ENCODE results near the gene CECR2. TPM values are rescaled to one million over a fixed set of nuclear protein-coding genes. Genes with fewer than 3 reads are reported as not detected.
A peak's percentile ranks its signal among the peaks of the same experiment; 100 is the strongest.

CECR2 gene
- polyA plus RNA-seq, 1 donor from 2014 or later = 2.1 TPM

GRCh38 chr22:17501679-17502285, 132.5 kb downstream of the CECR2 start:
- no peaks in the 10 kb centered on the region for H4K20me1 ChIP-seq (ENCODE audit: insufficient read depth)
- no peak overlapping the region for H3K27ac ChIP-seq (ENCODE audit: low read length)
- H3K4me2 ChIP-seq (ENCODE audit: low read length) = no peak overlapping the region
- H3K27me3 ChIP-seq (ENCODE audit: insufficient read depth, low read depth, low read length) = no peaks in the 10 kb centered on the region
- no peaks in the 10 kb centered on the region for H3K36me3 ChIP-seq (ENCODE audit: insufficient read depth, low read length)
- H2AFZ ChIP-seq (ENCODE audit: low read depth, low read length) = no peak overlapping the region
- H3K79me2 ChIP-seq (replicated peaks; ENCODE audit: insufficient read depth, low read length) = no peaks in the 10 kb centered on the region
- H3K9me2 ChIP-seq (ENCODE audit: insufficient read depth, low read length) = no peaks in the 10 kb centered on the region
- H3F3A ChIP-seq (ENCODE audit: insufficient read depth, low read length, poor library complexity, severe bottlenecking) = no peaks in the 10 kb centered on the region
- no peak overlapping the region for H3K9ac ChIP-seq (ENCODE audit: low read length)
- no peak overlapping the region for H3K4me3 ChIP-seq (ENCODE audit: low read length)
- TF ChIP-seq SMC3 (conservative IDR thresholded peaks at IDR 0.05; ENCODE audit: poor library complexity) (peak; percentile 98), MXI1 (conservative IDR thresholded peaks at IDR 0.05; ENCODE audit: poor library complexity, severe bottlenecking) (no peak), CTCF (IDR thresholded peaks at IDR 0.05; ENCODE audit: poor library complexity, severe bottlenecking) (peak; percentile 90), RAD21 (conservative IDR thresholded peaks at IDR 0.05) (peak; percentile 97), EP300 (conservative IDR thresholded peaks at IDR 0.05; ENCODE audit: poor library complexity, severe bottlenecking) (no peak)
- H3K9me3 ChIP-seq (ENCODE audit: low read length) = no peaks in the 10 kb centered on the region

- no peak overlapping the region for H3K4me2 ChIP-seq (ENCODE audit: low read length)
- H4K20me1 ChIP-seq (ENCODE audit: insufficient read depth) = no peaks in the 10 kb centered on the region
- H3K9me3 ChIP-seq (ENCODE audit: low read length) = no peaks in the 10 kb centered on the region
- H3K27me3 ChIP-seq (ENCODE audit: insufficient read depth, low read depth, low read length) = no peaks in the 10 kb centered on the region
- no peaks in the 10 kb centered on the region for H3K36me3 ChIP-seq (ENCODE audit: insufficient read depth, low read length)
- H3K79me2 ChIP-seq (replicated peaks; ENCODE audit: insufficient read depth, low read length) = no peaks in the 10 kb centered on the region
- H3K9me2 ChIP-seq (ENCODE audit: insufficient read depth, low read length) = no peaks in the 10 kb centered on the region
- no peak overlapping the region for H2AFZ ChIP-seq (ENCODE audit: low read depth, low read length)
- no peaks in the 10 kb centered on the region for H3F3A ChIP-seq (ENCODE audit: insufficient read depth, low read length, poor library complexity, severe bottlenecking)
- H3K9ac ChIP-seq (ENCODE audit: low read length) = no peak overlapping the region
- H3K4me3 ChIP-seq (ENCODE audit: low read length) = no peak overlapping the region
- H3K27ac ChIP-seq (ENCODE audit: low read length) = no peak overlapping the region
- TF ChIP-seq CTCF (IDR thresholded peaks at IDR 0.05; ENCODE audit: poor library complexity, severe bottlenecking) = no peak
- no peak for TF ChIP-seq TAF1 (IDR thresholded peaks at IDR 0.05; ENCODE audit: low read depth)
These were observed 138.8 kb downstream of the CECR2 start for GRCh38 chr22:17508110-17508509.

- TF ChIP-seq REST (IDR thresholded peaks at IDR 0.05; ENCODE audit: borderline replicate concordance) (no peak), CTCF (IDR thresholded peaks at IDR 0.05; ENCODE audit: poor library complexity, severe bottlenecking) (no peak), EZH2 (IDR thresholded peaks at IDR 0.05; ENCODE audit: borderline replicate concordance, insufficient read depth, low read length, poor library complexity, severe bottlenecking) (no peak), SMC3 (conservative IDR thresholded peaks at IDR 0.05; ENCODE audit: poor library complexity) (no peak), EP300 (conservative IDR thresholded peaks at IDR 0.05; ENCODE audit: poor library complexity, severe bottlenecking) (no peak), MXI1 (conservative IDR thresholded peaks at IDR 0.05; ENCODE audit: poor library complexity, severe bottlenecking) (no peak), RAD21 (conservative IDR thresholded peaks at IDR 0.05) (no peak), TAF1 (IDR thresholded peaks at IDR 0.05; ENCODE audit: low read depth) (no peak), POLR2AphosphoS5 (IDR thresholded peaks at IDR 0.05) (no peak)
- no peaks in the 10 kb centered on the region for H3K9me3 ChIP-seq (ENCODE audit: low read length)
- H3K27me3 ChIP-seq (ENCODE audit: insufficient read depth, low read depth, low read length) = no peaks in the 10 kb centered on the region
- no peak overlapping the region for H2AFZ ChIP-seq (ENCODE audit: low read depth, low read length)
- H3F3A ChIP-seq (ENCODE audit: insufficient read depth, low read length, poor library complexity, severe bottlenecking) = no peaks in the 10 kb centered on the region
- no peak overlapping the region for H3K27ac ChIP-seq (ENCODE audit: low read length)
- no peak overlapping the region for H3K9ac ChIP-seq (ENCODE audit: low read length)
- H3K4me2 ChIP-seq (ENCODE audit: low read length) = no peak overlapping the region
- no peaks in the 10 kb centered on the region for H3K9me2 ChIP-seq (ENCODE audit: insufficient read depth, low read length)
- no peaks in the 10 kb centered on the region for H3K79me2 ChIP-seq (replicated peaks; ENCODE audit: insufficient read depth, low read length)
- H4K20me1 ChIP-seq (ENCODE audit: insufficient read depth) = no peaks in the 10 kb centered on the region
- no peaks in the 10 kb centered on the region for H3K36me3 ChIP-seq (ENCODE audit: insufficient read depth, low read length)
- no peak overlapping the region for H3K4me3 ChIP-seq (ENCODE audit: low read length)
These were observed 143.7 kb downstream of the CECR2 start for GRCh38 chr22:17512960-17513359.
